BE2C (cell line): ENCODE results near the gene PRDM16. TPM values are rescaled to one million over a fixed set of nuclear protein-coding genes. Genes with fewer than 3 reads are reported as not detected.

Experiments used
- DNase-seq: peaks from one replicate; pipeline ENCODE4 v3.0.0-alpha.2; 2020
- H3K27me3 ChIP-seq: fragments of 250-450 bp; sonication (Bioruptor Pico); 2 replicates; pipeline ENCODE4 v1.5.1; 2020; ENCODE audit warnings: mild to moderate bottlenecking
- H3K36me3 ChIP-seq: fragments of 250-450 bp; sonication (Bioruptor Pico); 2 replicates; pipeline ENCODE4 v1.5.1; 2020; ENCODE audit warnings: mild to moderate bottlenecking
- H3K4me1 ChIP-seq: fragments of 250-450 bp; sonication (Bioruptor Pico); 2 replicates; pipeline ENCODE4 v1.5.1; 2020
- H3K4me3 ChIP-seq: 2 replicates; pipeline ENCODE4 v1.5.1; 2011; ENCODE audit warnings: low read depth, low read length
- H3K9me3 ChIP-seq: fragments of 250-450 bp; sonication (Bioruptor Pico); 2 replicates; pipeline ENCODE4 v1.5.1; 2020
- CTCF ChIP-seq: IDR thresholded peaks from 2 replicates; pipeline ENCODE4 v1.5.1; 2012; ENCODE audit warnings: mild to moderate bottlenecking, low read depth, low read length
- polyA plus RNA-seq: library from polyadenylated mRNA; unstranded; fragments of >200 nt; gene quantifications from one replicate; pipeline ENCODE4 v1.2.1, GENCODE V29; 2012; ENCODE audit warnings: low read depth, missing spikeins; ENCODE audit not compliant: insufficient read length, insufficient read depth

PRDM16 gene
- not detected for polyA plus RNA-seq

- TF ChIP-seq CTCF = no peak
- H3K36me3 ChIP-seq = no peaks in the 10 kb centered on the region
- no peaks in the 10 kb centered on the region for H3K9me3 ChIP-seq
- no peaks in the 10 kb centered on the region for H3K4me1 ChIP-seq
- H3K27me3 ChIP-seq = peaks cover 76% of the 10 kb centered on the region
- DNase-seq = no peak
- H3K4me3 ChIP-seq = no peak within 1 kb of the TSS
Measured at GRCh38 chr1:3068564-3069431, at the start of gene PRDM16. TSS of gene PRDM16 (plus strand) at chr1:3069203. CDS start at chr1:3069260, 57 bp downstream.

GRCh38 chr1:3019516-3020051, 49.4 kb upstream of the PRDM16 start:
- H3K9me3 ChIP-seq = no peaks in the 10 kb centered on the region
- no peaks in the 10 kb centered on the region for H3K36me3 ChIP-seq

GRCh38 chr1:3020263-3020909, 48.6 kb upstream of the PRDM16 start:
- Histone ChIP-seq H3K27me3 (0 out of 2 replicates have a peak, but pooled peaks cover 10% of the 10 kb centered on the region), H3K9me3 (no peaks in the 10 kb centered on the region), H3K4me3 (no peak overlapping the region), H3K36me3 (no peaks in the 10 kb centered on the region), H3K4me1 (no peaks in the 10 kb centered on the region)
- TF ChIP-seq CTCF = no peak
- DNase-seq = no peak

More at GRCh38 chr1:3019516-3020051, 49.4 kb upstream of the PRDM16 start:
- no peak for TF ChIP-seq CTCF
- no peak for DNase-seq
- no peaks in the 10 kb centered on the region for H3K4me1 ChIP-seq
- peaks cover 10% of the 10 kb centered on the region; the same call in 1 of the 2 replicates for H3K27me3 ChIP-seq
- no peak overlapping the region for H3K4me3 ChIP-seq

- Histone ChIP-seq H3K4me1 (no peaks in the 10 kb centered on the region), H3K27me3 (0 out of 2 replicates have a peak, but pooled peaks cover 10% of the 10 kb centered on the region), H3K9me3 (no peaks in the 10 kb centered on the region), H3K36me3 (no peaks in the 10 kb centered on the region), H3K4me3 (no peak within 1 kb of the TSS)
- no peak for DNase-seq
- no peak for TF ChIP-seq CTCF
Measured at GRCh38 chr1:3021233-3021671, 47.8 kb upstream of the PRDM16 start, which contains the start of gene ACTRT2. TSS of gene ACTRT2 (plus strand) at chr1:3021467. CDS start at chr1:3021687, 220 bp downstream.

GRCh38 chr1:3021801-3022401, 47.1 kb upstream of the PRDM16 start:
- 0 out of 2 replicates have a peak, but pooled peaks cover 10% of the 10 kb centered on the region for H3K27me3 ChIP-seq
- no peaks in the 10 kb centered on the region for H3K36me3 ChIP-seq
- no peak for DNase-seq
- no peaks in the 10 kb centered on the region for H3K4me1 ChIP-seq
- H3K9me3 ChIP-seq = no peaks in the 10 kb centered on the region
- TF ChIP-seq CTCF = no peak
- H3K4me3 ChIP-seq = no peak overlapping the region
